COLO668 (cell line): ENCODE measurements around the gene ARHGEF9.
"Not testable (repeated sequence)": the region's sequence is repeated elsewhere in the genome, so short reads cannot be mapped to it uniquely, and the experiment has no call there.

Experiments used
- DNase-seq: peaks from one replicate; lab custom pipeline; 2025; ENCODE audit not compliant: unreplicated experiment; lab: John Stamatoyannopoulos, UW

Gene ARHGEF9

DNA sequence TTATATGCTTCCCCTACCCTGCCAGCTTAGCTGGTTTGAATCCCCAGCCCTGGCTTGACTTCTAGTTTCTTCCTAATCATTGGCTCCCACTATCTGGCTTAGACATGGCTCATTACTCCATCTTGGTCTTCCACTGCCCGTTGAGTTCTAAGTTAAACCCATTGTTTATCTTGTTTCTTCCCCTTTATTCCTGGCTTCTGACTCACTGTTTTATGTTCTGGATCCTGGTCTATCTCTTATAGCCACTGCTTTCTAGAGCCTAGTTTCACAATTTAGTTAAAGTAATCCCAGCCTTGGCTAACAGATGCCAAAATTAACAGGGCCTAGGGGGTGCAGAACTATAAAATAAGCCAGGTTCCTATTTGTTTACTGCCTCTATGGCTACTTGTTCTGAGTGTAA is 120.9 kb downstream of the ARHGEF9 start:
- DNase-seq, result no peak

DNA sequence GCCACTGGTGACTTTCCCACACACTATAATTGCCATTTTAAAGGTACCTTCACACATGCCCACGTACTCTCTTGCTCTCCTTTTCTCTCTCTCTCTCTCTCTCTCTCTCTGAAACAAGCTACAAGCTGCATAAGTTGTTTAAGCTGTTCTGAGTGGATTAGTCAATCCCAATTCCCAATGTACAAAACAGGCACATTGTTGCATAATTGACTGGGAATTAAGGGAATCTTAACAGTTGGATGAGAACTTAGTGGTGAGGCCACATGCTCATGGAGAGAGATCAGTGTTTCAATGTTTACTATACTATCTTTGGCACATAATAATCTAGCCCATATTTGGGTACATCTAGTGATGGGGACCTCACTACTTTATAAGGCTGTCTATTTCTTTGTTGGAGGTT is 123.3 kb downstream of the ARHGEF9 start:
- no peak for DNase-seq

DNA sequence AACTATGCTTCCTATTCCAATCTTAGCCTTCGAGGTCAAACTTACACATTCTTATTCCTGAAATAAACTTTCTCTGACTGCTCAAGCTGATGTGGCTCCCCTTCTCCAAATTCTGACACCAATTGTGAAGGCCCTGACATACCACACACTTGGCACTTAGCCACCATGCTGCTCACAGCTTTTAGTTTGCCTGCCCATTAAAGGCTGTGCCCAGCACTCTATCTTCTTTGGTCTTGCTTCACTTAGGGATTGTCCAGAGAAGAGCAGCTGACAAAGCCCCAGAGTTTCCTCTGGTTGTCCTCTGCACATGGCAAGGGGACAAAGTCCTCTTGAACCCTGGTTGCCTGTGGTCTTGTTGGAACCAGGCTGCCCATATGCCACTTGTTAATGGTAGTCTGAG is 126.1 kb downstream of the ARHGEF9 start:
- no peak for DNase-seq

DNA sequence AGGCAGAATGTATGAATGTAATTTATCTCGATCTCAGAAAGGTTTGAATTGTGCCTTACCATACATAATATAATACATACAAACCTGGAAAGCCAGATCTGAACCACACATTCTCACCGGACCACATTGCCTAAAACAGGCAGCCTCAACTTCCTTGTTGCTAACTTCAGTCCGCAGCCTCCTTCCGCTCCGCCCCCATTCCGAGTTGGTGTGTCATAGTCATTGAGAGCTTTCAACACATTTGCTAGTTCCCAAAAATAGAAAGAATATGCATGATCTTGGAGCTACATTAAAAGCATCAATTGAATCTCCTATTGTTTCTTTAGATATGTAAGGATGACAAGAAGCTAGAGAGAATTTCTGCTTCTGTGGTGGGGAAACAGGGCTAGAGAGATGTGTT is 127.2 kb downstream of the ARHGEF9 start:
- no peak for DNase-seq

DNA sequence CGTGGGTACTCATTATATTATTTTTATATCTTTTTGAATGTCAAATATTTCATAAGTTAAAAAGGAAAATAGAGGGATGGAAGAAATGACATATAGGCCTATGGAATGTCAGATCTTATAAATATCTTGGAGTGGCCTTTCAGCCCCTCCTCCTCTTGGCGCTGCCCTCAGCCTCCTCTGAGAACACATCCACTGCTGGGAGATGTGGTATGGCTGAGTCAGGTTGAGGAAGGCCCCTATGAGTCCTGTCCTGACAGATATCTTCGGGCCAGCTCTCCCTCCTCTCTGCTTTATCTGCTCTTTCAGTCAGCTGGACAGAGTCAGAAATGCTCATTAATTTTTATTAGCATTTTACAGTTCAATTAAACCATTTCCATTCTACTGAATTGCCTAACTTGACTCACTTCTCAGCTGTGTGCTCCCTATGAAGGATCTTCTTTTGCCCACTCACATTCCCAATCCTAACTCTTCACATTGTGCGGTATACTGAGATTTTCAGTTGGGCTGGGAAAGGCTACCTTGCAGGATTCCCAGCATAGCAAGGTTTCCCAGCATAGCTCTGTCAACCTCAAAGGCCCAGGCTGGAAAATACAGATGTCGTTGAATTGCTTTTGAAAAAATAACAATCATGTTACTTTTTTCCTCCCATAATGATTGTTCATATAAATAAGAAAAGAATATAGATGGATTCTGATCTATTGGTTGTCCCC is 128.0 kb downstream of the ARHGEF9 start:
- DNase-seq, result no peak

DNA sequence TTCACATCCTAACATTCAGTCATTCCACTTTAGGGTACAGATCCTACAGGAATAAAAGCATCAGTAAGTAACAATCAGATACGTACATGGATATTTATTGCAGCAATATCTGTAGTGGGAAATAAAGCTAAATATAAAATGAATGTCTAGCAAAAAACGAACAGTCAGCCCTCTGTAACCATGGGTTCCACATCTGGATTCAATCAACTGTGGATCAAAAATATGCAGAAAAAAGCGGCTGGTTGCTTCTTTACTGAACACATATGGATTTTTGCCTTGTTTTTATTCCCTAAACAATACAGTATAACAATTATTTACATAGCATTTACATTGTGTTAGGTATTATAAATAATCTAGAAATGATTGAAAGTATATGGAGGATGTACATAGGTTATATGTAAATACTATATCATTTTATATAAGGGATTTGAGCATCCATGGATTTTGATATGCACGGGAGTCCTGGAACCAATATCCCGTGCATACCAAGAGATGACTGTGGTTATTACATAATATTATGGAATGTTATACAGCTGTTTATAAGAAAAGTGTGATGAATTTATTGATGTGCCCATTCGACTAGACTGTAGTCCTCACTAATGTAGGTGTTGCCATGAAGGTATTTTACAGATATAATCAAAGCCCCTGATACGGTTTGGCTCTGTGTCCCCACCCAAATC is 132.8 kb downstream of the ARHGEF9 start:
- DNase-seq, result no peak

DNA sequence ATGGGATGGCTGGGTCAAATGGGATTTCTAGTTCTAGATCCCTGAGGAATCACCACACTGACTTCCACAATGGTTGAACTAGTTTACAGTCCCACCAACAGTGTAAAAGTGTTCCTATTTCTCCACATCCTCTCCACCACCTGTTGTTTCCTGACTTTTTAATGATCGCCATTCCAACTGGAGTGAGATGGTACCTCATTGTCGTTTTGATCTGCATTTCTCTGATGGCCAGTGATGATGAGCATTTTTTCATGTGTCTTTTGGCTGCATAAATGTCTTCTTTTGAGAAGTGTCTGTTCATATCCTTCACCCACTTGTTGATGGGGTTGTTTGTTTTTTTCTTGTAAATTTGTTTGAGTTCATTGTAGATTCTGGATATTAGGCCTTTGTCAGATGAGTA is 139.3 kb downstream of the ARHGEF9 start:
- DNase-seq, result not testable (repeated sequence)

DNA sequence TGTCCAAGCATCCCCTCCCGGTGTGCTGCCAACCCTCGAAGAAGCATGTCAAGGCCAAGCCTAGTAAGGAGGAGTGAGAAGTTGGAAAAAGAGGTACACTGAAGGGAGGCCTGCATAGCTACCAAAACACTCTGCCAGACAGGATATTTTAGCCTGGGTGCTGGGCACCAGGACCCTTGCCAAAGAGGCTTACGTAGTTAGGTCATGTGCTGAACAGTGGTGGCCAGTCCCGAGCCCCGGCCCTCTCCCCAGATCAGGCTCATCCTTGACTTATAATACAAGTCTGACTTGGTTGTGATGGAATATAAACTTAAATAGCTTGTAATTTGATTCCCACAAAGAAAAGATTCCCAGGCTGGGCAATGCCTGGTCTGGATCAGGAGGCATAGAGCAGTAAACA is 149.3 kb downstream of the ARHGEF9 start:
- DNase-seq, result no peak

DNA sequence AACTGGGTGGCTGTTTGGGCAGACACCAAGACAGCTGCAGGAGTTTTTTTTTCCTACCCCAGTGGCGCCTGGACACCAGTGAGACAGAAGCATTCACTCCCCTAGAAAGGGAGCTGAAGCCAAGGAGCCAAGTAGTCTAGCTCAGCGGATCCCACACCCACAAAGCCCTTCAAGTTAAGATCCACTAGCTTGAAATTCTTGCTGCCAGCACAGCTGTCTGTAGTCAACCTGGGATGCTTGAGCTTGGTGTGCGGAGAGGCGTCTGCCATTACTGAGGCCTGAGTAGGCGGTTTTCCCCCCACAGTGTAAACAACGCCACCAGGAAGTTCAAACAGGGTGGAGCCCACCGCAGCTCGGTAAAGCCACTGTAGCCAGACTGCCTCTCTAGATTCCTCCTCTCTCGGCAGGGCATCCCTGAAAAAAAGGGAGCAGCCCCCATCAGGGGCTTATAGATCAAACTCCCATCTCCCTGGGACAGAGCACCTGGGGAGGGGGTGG is 171.4 kb downstream of the ARHGEF9 start:
- DNase-seq, result peak; percentile 0

DNA sequence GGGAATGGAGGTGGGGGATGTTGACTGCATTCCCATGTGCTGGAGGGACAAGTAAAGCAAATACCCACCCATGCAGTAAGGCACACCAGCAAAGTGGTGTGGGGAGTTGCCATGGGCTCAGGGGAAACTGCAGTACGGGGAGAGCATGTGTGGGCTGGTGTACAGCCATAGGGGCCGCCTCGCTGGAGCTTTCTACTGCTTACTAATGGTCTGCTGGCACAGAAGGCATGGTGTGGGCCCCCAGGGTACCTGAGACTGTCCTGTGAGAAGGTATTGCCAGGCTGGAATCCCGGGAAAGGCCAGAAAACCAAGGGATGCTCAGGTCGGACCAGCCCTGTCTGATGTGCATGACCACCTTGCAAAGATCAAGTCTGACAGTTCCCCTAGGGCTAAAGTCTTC is 199.1 kb downstream of the ARHGEF9 start:
- DNase-seq, result no peak
